ENCODE data around the gene ERCC8.

DNA sequence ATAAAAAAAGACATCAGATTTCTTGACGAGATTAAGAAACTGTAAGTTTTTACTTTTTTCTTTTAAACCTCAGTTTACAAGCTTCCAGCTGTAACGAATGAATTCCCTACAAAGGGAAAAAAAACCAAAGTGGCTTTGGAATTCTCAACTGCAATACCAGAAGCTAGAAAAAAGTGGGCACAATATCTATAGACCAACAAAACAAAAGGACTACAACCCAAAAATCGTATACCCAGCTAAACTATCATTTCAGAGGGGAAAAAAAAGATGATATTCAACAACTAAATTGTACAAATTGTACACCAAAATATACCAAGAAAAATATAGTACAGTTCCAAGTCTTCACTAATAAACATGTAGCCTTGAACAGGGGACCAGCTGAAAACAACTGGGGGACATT lies 74.0 kb downstream of the ERCC8 start:
- TF ChIP-seq EZH2phosphoT487 (IDR thresholded peaks at IDR 0.05; ENCODE audit: unreplicated experiment): no peak
- TF ChIP-seq, protein P1, sequence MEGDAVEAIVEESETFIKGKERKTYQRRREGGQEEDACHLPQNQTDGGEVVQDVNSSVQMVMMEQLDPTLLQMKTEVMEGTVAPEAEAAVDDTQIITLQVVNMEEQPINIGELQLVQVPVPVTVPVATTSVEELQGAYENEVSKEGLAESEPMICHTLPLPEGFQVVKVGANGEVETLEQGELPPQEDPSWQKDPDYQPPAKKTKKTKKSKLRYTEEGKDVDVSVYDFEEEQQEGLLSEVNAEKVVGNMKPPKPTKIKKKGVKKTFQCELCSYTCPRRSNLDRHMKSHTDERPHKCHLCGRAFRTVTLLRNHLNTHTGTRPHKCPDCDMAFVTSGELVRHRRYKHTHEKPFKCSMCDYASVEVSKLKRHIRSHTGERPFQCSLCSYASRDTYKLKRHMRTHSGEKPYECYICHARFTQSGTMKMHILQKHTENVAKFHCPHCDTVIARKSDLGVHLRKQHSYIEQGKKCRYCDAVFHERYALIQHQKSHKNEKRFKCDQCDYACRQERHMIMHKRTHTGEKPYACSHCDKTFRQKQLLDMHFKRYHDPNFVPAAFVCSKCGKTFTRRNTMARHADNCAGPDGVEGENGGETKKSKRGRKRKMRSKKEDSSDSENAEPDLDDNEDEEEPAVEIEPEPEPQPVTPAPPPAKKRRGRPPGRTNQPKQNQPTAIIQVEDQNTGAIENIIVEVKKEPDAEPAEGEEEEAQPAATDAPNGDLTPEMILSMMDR (conservative IDR thresholded peaks at IDR 0.05; ENCODE audit: low read depth in 2 of 2): no peak
- no peak for TF ChIP-seq CREB1 (CRISPR knock-in tag; IDR thresholded peaks at IDR 0.05; ENCODE audit: low read depth)
- TF ChIP-seq EZH2 (IDR thresholded peaks at IDR 0.05; ENCODE audit: low read depth, unreplicated experiment): no peak
- TF ChIP-seq, protein P2, sequence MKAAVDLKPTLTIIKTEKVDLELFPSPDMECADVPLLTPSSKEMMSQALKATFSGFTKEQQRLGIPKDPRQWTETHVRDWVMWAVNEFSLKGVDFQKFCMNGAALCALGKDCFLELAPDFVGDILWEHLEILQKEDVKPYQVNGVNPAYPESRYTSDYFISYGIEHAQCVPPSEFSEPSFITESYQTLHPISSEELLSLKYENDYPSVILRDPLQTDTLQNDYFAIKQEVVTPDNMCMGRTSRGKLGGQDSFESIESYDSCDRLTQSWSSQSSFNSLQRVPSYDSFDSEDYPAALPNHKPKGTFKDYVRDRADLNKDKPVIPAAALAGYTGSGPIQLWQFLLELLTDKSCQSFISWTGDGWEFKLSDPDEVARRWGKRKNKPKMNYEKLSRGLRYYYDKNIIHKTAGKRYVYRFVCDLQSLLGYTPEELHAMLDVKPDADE (IDR thresholded peaks at IDR 0.05): no peak
- no peak for TF ChIP-seq POLR2AphosphoS5 (IDR thresholded peaks at IDR 0.05; ENCODE audit: low read depth)
- no peak for TF ChIP-seq NANOG (IDR thresholded peaks at IDR 0.05; ENCODE audit: borderline replicate concordance)
- TF ChIP-seq, protein P3, sequence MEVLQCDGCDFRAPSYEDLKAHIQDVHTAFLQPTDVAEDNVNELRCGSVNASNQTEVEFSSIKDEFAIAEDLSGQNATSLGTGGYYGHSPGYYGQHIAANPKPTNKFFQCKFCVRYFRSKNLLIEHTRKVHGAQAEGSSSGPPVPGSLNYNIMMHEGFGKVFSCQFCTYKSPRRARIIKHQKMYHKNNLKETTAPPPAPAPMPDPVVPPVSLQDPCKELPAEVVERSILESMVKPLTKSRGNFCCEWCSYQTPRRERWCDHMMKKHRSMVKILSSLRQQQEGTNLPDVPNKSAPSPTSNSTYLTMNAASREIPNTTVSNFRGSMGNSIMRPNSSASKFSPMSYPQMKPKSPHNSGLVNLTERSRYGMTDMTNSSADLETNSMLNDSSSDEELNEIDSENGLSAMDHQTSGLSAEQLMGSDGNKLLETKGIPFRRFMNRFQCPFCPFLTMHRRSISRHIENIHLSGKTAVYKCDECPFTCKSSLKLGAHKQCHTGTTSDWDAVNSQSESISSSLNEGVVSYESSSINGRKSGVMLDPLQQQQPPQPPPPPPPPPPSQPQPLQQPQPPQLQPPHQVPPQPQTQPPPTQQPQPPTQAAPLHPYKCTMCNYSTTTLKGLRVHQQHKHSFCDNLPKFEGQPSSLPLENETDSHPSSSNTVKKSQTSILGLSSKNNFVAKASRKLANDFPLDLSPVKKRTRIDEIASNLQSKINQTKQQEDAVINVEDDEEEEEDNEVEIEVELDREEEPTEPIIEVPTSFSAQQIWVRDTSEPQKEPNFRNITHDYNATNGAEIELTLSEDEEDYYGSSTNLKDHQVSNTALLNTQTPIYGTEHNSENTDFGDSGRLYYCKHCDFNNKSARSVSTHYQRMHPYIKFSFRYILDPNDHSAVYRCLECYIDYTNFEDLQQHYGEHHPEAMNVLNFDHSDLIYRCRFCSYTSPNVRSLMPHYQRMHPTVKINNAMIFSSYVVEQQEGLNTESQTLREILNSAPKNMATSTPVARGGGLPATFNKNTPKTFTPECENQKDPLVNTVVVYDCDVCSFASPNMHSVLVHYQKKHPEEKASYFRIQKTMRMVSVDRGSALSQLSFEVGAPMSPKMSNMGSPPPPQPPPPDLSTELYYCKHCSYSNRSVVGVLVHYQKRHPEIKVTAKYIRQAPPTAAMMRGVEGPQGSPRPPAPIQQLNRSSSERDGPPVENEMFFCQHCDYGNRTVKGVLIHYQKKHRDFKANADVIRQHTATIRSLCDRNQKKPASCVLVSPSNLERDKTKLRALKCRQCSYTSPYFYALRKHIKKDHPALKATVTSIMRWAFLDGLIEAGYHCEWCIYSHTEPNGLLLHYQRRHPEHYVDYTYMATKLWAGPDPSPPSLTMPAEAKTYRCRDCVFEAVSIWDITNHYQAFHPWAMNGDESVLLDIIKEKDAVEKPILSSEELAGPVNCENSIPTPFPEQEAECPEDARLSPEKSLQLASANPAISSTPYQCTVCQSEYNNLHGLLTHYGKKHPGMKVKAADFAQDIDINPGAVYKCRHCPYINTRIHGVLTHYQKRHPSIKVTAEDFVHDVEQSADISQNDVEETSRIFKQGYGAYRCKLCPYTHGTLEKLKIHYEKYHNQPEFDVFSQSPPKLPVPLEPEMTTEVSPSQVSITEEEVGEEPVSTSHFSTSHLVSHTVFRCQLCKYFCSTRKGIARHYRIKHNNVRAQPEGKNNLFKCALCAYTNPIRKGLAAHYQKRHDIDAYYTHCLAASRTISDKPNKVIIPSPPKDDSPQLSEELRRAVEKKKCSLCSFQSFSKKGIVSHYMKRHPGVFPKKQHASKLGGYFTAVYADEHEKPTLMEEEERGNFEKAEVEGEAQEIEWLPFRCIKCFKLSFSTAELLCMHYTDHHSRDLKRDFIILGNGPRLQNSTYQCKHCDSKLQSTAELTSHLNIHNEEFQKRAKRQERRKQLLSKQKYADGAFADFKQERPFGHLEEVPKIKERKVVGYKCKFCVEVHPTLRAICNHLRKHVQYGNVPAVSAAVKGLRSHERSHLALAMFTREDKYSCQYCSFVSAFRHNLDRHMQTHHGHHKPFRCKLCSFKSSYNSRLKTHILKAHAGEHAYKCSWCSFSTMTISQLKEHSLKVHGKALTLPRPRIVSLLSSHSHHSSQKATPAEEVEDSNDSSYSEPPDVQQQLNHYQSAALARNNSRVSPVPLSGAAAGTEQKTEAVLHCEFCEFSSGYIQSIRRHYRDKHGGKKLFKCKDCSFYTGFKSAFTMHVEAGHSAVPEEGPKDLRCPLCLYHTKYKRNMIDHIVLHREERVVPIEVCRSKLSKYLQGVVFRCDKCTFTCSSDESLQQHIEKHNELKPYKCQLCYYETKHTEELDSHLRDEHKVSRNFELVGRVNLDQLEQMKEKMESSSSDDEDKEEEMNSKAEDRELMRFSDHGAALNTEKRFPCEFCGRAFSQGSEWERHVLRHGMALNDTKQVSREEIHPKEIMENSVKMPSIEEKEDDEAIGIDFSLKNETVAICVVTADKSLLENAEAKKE (CRISPR knock-in tag; IDR thresholded peaks at IDR 0.05): no peak
- TF ChIP-seq, protein P4, sequence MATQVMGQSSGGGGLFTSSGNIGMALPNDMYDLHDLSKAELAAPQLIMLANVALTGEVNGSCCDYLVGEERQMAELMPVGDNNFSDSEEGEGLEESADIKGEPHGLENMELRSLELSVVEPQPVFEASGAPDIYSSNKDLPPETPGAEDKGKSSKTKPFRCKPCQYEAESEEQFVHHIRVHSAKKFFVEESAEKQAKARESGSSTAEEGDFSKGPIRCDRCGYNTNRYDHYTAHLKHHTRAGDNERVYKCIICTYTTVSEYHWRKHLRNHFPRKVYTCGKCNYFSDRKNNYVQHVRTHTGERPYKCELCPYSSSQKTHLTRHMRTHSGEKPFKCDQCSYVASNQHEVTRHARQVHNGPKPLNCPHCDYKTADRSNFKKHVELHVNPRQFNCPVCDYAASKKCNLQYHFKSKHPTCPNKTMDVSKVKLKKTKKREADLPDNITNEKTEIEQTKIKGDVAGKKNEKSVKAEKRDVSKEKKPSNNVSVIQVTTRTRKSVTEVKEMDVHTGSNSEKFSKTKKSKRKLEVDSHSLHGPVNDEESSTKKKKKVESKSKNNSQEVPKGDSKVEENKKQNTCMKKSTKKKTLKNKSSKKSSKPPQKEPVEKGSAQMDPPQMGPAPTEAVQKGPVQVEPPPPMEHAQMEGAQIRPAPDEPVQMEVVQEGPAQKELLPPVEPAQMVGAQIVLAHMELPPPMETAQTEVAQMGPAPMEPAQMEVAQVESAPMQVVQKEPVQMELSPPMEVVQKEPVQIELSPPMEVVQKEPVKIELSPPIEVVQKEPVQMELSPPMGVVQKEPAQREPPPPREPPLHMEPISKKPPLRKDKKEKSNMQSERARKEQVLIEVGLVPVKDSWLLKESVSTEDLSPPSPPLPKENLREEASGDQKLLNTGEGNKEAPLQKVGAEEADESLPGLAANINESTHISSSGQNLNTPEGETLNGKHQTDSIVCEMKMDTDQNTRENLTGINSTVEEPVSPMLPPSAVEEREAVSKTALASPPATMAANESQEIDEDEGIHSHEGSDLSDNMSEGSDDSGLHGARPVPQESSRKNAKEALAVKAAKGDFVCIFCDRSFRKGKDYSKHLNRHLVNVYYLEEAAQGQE (IDR thresholded peaks at IDR 0.05; ENCODE audit: unreplicated experiment): no peak
- TF ChIP-seq STAT1 (IDR thresholded peaks at IDR 0.05; ENCODE audit: unreplicated experiment): no peak
- no peak for TF ChIP-seq JUNB (IDR thresholded peaks at IDR 0.05; ENCODE audit: unreplicated experiment)

Data from GM23338 (cell line).